ENCODE results near the gene FLRT1. TPM values are rescaled to one million over a fixed set of nuclear protein-coding genes. Genes with fewer than 3 reads are reported as not detected.

Gene FLRT1
- total RNA-seq, 4 donors from 2014 or later = not detected

DNA sequence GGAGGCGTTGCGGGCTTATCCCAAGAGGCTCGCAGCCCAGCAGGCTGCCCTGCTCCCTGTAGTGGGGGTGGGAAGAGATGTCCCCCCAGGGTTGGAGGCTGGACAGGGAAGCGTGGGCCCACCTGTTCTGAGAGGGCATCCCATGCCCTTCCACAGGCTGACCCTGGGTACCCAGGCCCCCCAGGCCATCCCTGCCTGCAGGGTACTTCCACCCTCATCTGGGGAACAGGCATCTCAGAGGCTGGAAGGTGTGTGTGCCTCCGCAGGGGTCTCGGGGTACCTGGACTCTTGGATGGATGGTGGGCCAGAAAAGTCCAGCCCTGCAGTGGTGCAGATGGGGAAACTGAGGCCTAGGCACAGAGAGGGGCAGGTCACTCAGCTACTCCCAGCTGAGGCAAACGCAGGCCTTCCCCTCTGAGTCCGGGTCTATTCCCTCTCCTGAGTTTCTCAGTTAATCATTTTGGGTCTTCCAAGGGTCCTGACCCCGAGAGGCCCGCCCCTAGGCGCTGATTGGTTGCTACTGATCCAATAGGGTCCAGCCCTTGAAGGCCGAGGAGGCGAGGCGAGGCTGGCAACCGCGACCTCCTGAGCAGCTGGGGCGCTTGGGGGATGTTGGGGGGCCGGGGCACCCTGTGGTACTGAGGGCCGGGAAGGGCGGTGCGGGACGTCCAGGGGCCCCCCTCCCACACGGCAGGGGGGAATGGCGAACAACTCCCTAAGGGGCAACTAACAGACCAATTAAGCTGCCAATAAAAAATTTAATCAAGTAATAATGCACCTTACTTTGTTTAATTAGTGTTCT, 23.8 kb downstream of the FLRT1 start:
- Histone ChIP-seq H3K27me3 (no peaks in the 10 kb centered on the region), H3K36me3 (no peaks in the 10 kb centered on the region), H3K9me3 (no peaks in the 10 kb centered on the region), H3K4me1 (peaks cover 9 to 10% of the 10 kb centered on the region in 2 donors), H3K27ac (no peak overlapping the region), H3K4me3 (no peak overlapping the region)
- ATAC-seq (no peak), DNase-seq (no peak)
- intact Hi-C loops (cut with DNase I; ENCODE audit: low total_unique reads) = no loop called here
- in situ Hi-C loops (cut with MboI; ENCODE audit: low sequenced_read_pairs in 4 of 4) = no loop called here
- TF ChIP-seq POLR2A (IDR thresholded peaks at IDR 0.05) (no peak), CTCF (IDR thresholded peaks at IDR 0.05 in 4 of 5, conservative IDR thresholded peaks at IDR 0.05 in 1 of 5) (no peak)

DNA sequence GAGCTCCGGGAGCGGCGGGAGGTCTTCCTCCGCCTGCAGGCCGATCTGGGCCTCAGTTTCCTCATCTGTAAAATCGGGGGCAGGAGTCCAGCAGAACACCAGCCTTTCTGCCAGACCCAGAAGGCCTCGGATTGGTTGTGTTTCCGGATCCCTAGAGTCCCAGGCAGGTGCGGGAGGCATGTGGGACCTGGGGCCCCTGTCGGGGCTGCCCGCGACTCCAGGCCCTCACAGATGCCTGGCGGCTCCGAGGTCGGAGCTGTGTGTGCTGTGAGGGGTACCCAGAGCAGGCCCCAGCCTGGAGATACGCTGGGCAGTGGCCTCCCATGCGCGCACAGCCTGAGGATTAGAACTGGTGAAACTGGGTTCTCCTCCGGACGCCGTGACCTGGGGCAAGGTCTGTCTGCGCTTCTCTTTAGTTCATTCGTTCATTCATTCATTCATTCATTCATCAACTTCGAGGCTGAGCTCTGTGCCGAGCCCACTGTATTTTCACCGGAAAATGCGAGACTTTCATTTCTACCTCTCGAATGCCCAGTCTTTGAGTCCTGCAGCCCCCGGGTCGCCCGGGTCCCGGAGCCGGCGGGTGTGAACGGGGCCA, 24.6 kb downstream of the FLRT1 start:
- Histone ChIP-seq H3K4me1 (peaks cover 9 to 18% of the 10 kb centered on the region in 2 donors), H3K4me3 (peak overlapping the region in 2 of 4 donors; percentile 16 to 33), H3K9me3 (no peaks in the 10 kb centered on the region), H3K36me3 (no peaks in the 10 kb centered on the region), H3K27me3 (no peaks in the 10 kb centered on the region), H3K27ac (no peak overlapping the region)
- TF ChIP-seq POLR2A (IDR thresholded peaks at IDR 0.05) = no peak
- TF ChIP-seq CTCF (IDR thresholded peaks at IDR 0.05 in 4 of 5, conservative IDR thresholded peaks at IDR 0.05 in 1 of 5) = no peak
- intact Hi-C loops (cut with DNase I; ENCODE audit: low total_unique reads) (no loop called here), in situ Hi-C loops (cut with MboI; ENCODE audit: low sequenced_read_pairs in 4 of 4) (no loop called here)
- DNase-seq (no peak), ATAC-seq (no peak)

- H3K9me3 ChIP-seq = no peaks in the 10 kb centered on the region
- H3K4me1 ChIP-seq = peaks cover 7 to 19% of the 10 kb centered on the region in 2 donors
- TF ChIP-seq CTCF (IDR thresholded peaks at IDR 0.05 in 4 of 5, conservative IDR thresholded peaks at IDR 0.05 in 1 of 5) (no peak), POLR2A (IDR thresholded peaks at IDR 0.05) (no peak)
- H3K27me3 ChIP-seq = no peaks in the 10 kb centered on the region
- intact Hi-C loops (cut with DNase I; ENCODE audit: low total_unique reads) (no loop called here), in situ Hi-C loops (cut with MboI; ENCODE audit: low sequenced_read_pairs in 4 of 4) (no loop called here)
- peak overlapping the region in 2 of 4 donors; percentile 16 to 33 for H3K4me3 ChIP-seq
- DNase-seq = no peak
- no peak for ATAC-seq
- no peak overlapping the region for H3K27ac ChIP-seq
- no peaks in the 10 kb centered on the region for H3K36me3 ChIP-seq
Measured at GRCh38 chr11:64060861-64061444, 25.2 kb downstream of the FLRT1 start.

GRCh38 chr11:64062185-64063039, 26.7 kb downstream of the FLRT1 start:
- H3K4me3 ChIP-seq = no peak overlapping the region
- DNase-seq = no peak
- H3K27ac ChIP-seq = no peak overlapping the region
- TF ChIP-seq CTCF (IDR thresholded peaks at IDR 0.05 in 4 of 5, conservative IDR thresholded peaks at IDR 0.05 in 1 of 5) (no peak), POLR2A (IDR thresholded peaks at IDR 0.05) (no peak)
- H3K36me3 ChIP-seq = no peaks in the 10 kb centered on the region
- no peaks in the 10 kb centered on the region for H3K27me3 ChIP-seq
- no peaks in the 10 kb centered on the region for H3K9me3 ChIP-seq
- intact Hi-C loops (cut with DNase I; ENCODE audit: low total_unique reads) = no loop called here
- in situ Hi-C loops (cut with MboI; ENCODE audit: low sequenced_read_pairs in 4 of 4) = no loop called here
- ATAC-seq = no peak
- H3K4me1 ChIP-seq = peaks cover 6 to 19% of the 10 kb centered on the region in 2 donors

All from gastrocnemius medialis (tissue), 4 donors.